GM18909 (cell line): ENCODE measurements around the gene ZBTB20.
A peak's percentile ranks its signal among the peaks of the same experiment; 100 is the strongest.

Experiments used
- ATAC-seq: cut with Tn5 transposase; IDR thresholded peaks from one replicate; pipeline ENCODE4 v1.9.1; 2021; ENCODE audit warnings: mild to moderate bottlenecking; ENCODE audit not compliant: unreplicated experiment, poor library complexity

Gene ZBTB20

GRCh38 chr3:114408736-114409670 lies 738.1 kb downstream of the ZBTB20 start:
- ATAC-seq, result no peak

GRCh38 chr3:114406922-114407321 lies 740.2 kb downstream of the ZBTB20 start:
- ATAC-seq, result no peak

- ATAC-seq, result no peak
Observed at GRCh38 chr3:114406286-114406685, 740.8 kb downstream of the ZBTB20 start.

- peak; percentile 71 for ATAC-seq
Observed at GRCh38 chr3:114405202-114405990, 741.7 kb downstream of the ZBTB20 start.

GRCh38 chr3:114404590-114404989 lies 742.5 kb downstream of the ZBTB20 start:
- no peak for ATAC-seq

- no peak for ATAC-seq
Observed at GRCh38 chr3:114402838-114403237, 744.2 kb downstream of the ZBTB20 start.

GRCh38 chr3:114401346-114401745 lies 745.7 kb downstream of the ZBTB20 start:
- no peak for ATAC-seq

- no peak for ATAC-seq
Observed at GRCh38 chr3:114400371-114400770, 746.7 kb downstream of the ZBTB20 start.

- no peak for ATAC-seq
Observed at GRCh38 chr3:114394551-114394950, 752.5 kb downstream of the ZBTB20 start.

GRCh38 chr3:114393367-114394072 lies 753.6 kb downstream of the ZBTB20 start:
- ATAC-seq, result no peak

GRCh38 chr3:114392831-114393230 lies 754.3 kb downstream of the ZBTB20 start:
- no peak for ATAC-seq

- no peak for ATAC-seq
Observed at GRCh38 chr3:114389156-114389555, 757.9 kb downstream of the ZBTB20 start.

GRCh38 chr3:114384558-114384903 lies 762.6 kb downstream of the ZBTB20 start:
- ATAC-seq, result no peak

- ATAC-seq, result peak; percentile 95
Observed at GRCh38 chr3:114383875-114384557, 763.1 kb downstream of the ZBTB20 start.

- ATAC-seq, result no peak
Observed at GRCh38 chr3:114380233-114380651, 766.8 kb downstream of the ZBTB20 start.

GRCh38 chr3:114379266-114379665 lies 767.8 kb downstream of the ZBTB20 start:
- no peak for ATAC-seq

- no peak for ATAC-seq
Observed at GRCh38 chr3:114378760-114379159, 768.3 kb downstream of the ZBTB20 start.

- ATAC-seq, result no peak
Observed at GRCh38 chr3:114377426-114377825, 769.7 kb downstream of the ZBTB20 start.

GRCh38 chr3:114376516-114377185 lies 770.4 kb downstream of the ZBTB20 start:
- no peak for ATAC-seq
